HG03045 (cell line): ENCODE results near the gene KHK.
"Not testable (repeated sequence)": the region's sequence is repeated elsewhere in the genome, so short reads cannot be mapped to it uniquely, and the experiment has no call there.

Experiments
- ATAC-seq: cut with Tn5 transposase; IDR thresholded peaks from one replicate; pipeline ENCODE4 v1.9.1; 2021; ENCODE audit warnings: mild to moderate bottlenecking, moderate library complexity; ENCODE audit not compliant: unreplicated experiment

The KHK gene

DNA sequence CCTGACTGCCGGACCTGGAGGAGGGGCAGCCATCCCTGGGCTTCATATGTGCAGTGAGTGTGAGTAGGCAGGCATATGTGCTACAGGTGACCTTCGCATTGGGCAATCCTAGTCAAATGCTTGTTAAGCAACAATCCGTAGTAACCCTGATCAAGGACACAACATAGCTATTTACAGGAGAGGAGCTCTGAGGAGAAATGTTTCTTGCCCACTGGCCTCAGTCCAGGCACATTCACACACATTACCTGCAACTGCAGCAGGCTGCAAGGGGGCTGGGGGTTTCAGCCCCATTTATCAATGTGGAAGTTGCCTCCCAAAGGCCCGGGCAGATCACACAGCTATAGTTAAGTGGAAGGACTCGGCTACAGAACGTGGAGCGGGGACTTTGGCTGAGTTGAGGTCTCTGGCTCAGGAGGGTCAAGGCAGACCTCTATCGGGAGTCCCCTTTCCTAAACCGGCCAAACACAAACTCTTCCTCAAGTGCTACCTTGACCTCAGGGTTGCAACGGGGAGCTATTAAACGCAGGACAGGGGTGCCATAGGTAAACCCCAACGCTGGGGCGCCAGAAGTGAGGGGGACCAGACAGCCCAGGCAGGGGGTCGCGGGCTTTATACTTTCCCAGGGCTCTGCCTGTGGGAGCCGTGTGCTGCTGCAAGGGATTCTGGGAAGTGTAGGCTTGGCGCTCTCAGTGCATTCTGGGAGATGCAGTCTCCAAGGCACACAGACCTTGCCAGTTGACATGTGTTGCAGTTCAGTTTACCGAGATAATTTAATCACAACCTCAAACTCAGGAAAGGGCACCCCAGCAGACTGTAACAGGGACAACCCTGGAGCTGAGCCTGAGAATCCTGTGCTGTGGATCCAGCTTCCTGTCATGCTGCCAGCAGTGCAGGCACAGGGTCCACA is 9.4 kb downstream of the KHK start:
- ATAC-seq: no peak

DNA sequence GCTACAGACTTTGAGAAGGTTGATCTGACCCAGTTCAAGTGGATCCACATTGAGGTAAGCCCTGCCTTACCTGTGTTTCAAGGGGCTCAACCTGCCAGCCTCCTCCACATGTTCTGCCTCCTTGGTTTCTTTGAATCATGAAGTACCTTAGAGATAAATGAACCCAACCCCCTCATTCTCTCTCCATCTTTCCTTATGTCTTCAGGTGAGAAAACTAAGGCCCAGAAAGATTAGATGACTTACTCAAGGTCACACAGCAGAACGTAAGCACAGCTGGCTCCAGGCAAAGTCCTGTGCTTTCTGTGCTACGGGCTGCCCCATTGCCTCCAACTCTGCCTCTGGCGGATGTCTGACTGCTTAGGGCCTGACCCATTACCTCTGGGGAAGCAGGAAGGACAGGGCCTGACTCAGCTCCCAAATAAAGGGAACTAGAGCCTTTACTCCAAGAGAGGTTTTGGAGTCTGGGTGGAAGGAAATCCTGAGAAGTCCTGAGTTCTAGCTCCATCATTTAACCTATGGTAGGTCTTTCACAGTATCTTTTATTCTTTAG is 10.3 kb downstream of the KHK start:
- no peak for ATAC-seq

- ATAC-seq: no peak
Observed at GRCh38 chr2:27097341-27097740, 10.8 kb downstream of the KHK start.

DNA sequence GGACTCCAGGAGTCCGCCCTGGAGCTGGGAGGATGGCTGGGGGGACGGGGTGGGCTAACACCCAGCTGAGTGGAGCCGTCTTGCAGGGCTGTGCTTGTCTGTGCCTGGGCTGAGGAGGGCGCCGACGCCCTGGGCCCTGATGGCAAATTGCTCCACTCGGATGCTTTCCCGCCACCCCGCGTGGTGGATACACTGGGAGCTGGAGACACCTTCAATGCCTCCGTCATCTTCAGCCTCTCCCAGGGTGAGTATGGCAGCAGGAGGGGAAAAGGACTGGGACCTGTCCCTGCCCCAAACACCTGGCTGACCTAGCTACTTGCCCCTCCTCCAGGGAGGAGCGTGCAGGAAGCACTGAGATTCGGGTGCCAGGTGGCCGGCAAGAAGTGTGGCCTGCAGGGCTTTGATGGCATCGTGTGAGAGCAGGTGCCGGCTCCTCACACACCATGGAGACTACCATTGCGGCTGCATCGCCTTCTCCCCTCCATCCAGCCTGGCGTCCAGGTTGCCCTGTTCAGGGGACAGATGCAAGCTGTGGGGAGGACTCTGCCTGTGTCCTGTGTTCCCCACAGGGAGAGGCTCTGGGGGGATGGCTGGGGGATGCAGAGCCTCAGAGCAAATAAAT is 12.9 kb downstream of the KHK start:
- ATAC-seq: no peak

DNA sequence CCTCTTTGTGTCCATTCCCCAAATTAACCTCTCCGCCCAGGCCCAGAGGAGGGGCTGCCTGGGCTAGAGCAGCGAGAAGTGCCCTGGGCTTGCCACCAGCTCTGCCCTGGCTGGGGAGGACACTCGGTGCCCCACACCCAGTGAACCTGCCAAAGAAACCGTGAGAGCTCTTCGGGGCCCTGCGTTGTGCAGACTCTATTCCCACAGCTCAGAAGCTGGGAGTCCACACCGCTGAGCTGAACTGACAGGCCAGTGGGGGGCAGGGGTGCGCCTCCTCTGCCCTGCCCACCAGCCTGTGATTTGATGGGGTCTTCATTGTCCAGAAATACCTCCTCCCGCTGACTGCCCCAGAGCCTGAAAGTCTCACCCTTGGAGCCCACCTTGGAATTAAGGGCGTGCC is 13.5 kb downstream of the KHK start:
- ATAC-seq: no peak

- no peak for ATAC-seq
Observed at GRCh38 chr2:27102329-27102728, 15.8 kb downstream of the KHK start.

GRCh38 chr2:27105981-27106380 is 19.4 kb downstream of the KHK start:
- no peak for ATAC-seq

DNA sequence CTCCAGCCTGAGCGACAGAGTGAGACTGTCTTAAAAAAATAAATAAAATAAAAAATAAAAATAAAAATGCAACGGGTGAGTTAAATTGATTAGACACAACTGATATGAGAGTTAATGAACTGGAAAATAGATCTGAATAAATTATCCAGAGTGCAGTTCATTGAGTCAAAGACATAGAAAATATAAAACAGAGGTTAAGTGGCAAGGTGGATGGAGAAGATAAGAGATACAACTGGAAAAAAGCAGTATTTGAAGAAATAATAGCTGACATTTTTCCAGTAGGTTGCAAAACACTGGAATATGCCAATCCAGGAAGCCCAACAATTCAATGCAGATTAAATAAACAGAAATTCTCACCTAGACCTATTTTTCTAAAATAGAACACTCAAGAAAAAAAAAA is 21.6 kb downstream of the KHK start:
- no peak for ATAC-seq

- ATAC-seq: no peak
Observed at GRCh38 chr2:27109083-27109482, 22.5 kb downstream of the KHK start.

- ATAC-seq: not testable (repeated sequence)
Observed at GRCh38 chr2:27110603-27111352, 24.2 kb downstream of the KHK start.

DNA sequence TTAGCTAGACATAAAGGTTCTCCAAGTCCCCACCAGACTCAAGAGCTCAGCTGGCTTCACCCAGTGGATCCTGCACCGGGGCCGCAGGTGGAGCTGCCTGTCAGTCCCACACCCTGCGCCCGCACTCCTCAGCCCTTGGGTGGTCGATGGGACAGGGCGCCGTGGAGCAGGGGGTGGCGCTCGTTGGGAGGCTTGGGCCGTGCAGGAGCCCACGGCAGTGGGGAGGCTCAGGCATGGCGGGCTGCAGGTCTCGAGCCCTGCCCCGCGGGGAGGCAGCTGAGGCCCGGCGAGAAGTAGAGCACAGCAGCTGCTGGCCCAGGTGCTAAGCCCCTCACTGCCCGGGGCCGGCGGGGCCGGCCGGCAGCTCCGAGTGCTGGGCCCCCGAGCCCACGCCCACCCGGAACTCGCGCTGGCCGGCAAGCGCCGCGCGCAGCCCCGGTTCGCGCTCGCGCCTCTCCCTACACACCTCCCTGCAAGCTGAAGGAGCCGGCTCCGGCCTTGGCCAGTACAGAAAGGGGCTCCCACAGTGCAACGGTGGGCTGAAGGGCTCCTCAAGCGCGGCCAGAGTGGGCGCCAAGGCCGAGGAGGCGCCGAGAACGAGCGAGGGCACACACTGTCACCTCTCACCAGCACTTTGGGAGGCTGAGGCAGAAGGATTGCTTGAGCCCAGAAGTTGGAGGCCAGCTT is 25.0 kb downstream of the KHK start:
- not testable (repeated sequence) for ATAC-seq

- ATAC-seq: no peak
Observed at GRCh38 chr2:27115519-27115918, 28.9 kb downstream of the KHK start.

DNA sequence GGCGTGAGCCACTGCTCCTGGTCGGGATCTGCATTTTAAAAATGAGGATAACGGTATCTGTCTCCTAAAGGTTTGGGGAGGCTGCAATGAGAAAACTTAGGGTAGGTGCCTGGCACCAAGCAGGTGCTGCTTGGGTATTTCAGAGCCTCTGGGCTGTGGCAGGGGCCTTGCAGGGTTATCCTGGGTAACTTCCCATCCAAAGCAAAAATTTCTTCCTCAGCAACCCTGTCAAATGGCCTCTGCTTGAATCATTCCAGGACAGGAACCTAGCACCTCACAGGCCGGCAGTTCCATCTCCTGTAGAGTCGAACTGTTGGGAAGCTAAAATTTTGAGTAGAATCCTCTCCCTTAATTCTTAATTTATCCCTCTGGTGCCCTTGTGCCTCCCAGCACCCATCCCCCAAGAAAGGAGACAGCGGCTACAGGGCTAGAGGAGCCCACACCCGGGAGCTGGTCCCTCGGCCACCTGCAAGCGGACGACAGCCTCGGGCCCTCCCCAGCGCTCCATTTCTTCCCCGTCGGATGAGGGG is 31.5 kb downstream of the KHK start:
- ATAC-seq: no peak

GRCh38 chr2:27118525-27119329 is 32.2 kb downstream of the KHK start, which contains the start of gene CGREF1:
Gene CGREF1, minus strand, starts transcription at chr2:27119128. Its CDS starts 14,762 bp downstream, at chr2:27104366.
- no peak for ATAC-seq

- not testable (repeated sequence) for ATAC-seq
Observed at GRCh38 chr2:27119330-27119670, 32.7 kb downstream of the KHK start.

DNA sequence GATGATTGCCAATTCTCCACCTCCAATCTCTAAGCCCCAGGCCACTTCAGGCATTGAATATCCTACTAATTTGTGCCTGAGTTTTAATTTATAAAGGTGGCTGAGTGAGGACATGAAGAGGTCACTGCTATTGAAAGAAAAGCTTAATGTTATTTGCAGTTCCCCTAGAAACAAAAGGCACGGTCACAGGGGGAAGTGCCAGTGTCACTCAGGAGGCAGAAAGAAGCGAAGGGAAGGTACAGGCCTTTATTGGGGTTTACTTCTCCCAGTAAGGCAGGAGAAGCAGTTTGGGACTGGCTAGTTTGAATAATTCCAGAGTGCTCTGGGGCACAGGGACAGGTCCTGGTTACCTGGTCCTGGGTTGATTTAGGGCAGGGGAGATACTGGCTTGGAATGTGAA is 35.3 kb downstream of the KHK start:
- no peak for ATAC-seq

- ATAC-seq: no peak
Observed at GRCh38 chr2:27122791-27123190, 36.2 kb downstream of the KHK start.

- peak; percentile 69 for ATAC-seq
Observed at GRCh38 chr2:27123302-27124150, 37.0 kb downstream of the KHK start, which contains the start of gene ABHD1. Gene ABHD1, plus strand, starts transcription at chr2:27123815. Its CDS starts 134 bp downstream, at chr2:27123949.

GRCh38 chr2:27125104-27125503 is 38.5 kb downstream of the KHK start:
- ATAC-seq: no peak
